HPDE6-E6E7 (cell line): ENCODE data around the gene RALGPS1.

Experiments
- DNase-seq: peaks from one replicate; pipeline ENCODE4 v3.0.0; 2011; ENCODE audit warnings: missing footprints; ENCODE audit errors: extremely low spot score

RALGPS1 gene

DNA sequence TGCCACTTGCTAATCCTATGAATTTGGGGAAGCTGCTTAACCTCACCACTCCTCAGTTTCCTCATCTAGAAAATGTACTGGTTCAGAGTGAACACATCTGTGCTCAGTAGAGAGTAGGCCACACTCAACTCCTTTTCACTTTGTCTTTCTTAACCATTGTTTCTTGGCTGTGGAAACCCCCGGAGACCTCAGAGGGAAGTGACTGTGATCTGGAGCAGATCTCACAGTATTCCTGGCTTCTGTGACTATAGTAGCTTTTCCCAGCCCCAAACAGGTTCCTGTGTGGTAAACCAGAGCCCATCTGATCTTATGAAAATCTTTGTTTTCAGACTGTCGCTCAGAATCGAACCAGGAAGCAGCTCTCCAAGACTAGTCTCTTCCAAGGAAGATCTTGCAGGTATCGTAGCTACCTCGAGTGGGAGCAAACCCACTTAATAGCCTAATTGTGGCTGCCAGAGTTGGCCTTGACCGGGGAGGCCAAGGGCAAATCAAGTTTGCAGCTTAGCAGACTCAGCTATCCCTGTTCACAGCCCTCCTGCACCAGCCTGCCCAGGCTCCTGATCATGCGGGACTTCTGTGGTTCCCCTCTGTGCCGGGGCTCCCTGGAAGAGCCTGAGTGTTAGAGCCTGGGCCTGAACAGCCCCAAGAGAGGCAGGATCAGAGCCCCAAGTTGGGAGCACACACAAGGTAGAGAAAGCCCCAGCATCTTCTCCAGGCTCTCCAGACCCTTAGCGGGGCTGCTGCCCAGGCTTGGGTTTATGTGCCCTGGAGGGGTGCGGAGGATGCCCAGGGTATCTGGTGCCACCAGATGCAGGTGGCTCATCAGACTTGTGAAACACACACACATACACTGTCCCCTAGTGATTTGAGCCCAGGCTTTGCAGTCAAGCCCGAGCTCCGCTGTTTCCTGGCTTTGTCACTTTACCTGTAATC, 260.1 kb downstream of the RALGPS1 start:
- no peak for DNase-seq

DNA sequence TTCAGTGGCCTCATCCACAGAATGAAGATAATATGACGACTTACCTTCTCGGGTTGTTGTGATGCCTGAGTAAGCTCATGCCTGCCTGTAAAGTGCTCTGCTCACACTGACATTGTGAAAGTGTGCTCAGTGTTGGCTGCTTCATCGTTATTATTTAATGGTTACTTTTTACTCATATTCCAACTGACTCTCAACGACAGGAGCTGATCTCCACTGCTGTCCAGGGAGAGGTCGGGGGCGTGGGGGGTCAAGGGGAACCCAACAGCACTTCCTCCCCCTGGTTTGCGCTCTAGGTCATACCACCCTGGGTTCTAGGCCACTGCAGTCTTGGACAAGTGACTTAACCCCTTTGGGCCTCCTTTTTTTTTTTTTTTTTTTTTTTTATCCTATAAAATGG, 260.7 kb downstream of the RALGPS1 start:
- no peak for DNase-seq

DNA sequence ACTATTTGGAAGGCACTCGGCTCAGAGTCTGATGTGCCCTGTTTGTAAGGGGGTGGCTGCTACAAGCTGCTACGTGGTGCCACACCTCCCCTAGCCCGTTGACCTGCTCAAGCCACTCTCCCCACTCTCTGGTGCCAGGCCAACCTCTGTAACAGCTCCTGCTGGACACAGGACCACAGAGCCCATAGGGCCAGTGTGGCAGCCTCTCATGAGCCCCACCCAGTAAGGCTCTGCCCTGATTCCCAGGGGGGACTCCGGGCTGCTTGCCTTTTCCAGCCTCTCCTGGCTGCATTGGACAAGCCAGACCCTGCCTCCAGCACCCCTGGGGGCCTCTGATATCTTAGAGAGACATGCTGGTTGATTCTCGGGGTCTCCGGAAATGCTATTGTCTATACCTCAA, 261.2 kb downstream of the RALGPS1 start:
- no peak for DNase-seq

DNA sequence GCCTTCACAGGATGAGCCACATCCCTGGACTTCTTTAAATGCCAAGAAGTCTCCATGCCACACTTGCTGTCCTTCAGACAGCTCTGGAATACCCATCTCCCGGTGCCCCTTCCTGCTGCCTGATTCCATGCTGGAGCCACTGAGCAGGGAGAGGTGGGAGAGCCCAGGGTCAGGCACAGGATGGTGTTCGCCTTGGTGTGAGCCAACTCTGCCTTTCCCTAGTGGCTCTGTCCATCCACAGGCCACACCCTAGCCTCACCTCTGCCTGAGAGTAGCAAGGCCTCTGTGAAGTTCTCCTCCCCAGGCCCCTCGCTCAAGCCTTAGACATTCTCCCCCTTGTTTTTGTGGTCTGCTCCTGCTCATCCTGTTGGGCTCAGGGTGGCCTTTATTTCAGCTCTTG, 262.0 kb downstream of the RALGPS1 start:
- DNase-seq: no peak

DNA sequence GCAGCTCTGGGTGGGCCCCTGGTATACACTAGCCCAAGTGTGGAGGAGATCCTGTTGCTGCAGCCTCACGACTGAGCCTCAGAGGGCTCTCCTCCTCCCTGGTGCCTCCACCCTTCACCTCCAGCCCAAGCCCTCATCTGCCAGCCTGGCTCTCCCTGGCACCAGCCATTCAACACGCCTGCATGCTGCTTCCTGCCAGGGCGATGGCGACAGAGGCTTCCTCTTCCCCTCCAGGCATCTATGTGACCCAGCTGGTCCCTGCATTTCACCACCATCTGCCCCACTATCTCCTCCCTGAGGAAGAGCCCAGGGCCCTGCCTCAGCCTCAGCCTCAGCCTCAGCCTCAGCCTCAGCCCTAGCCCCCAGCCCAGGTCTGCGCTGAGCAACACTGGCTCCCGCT, 262.6 kb downstream of the RALGPS1 start:
- no peak for DNase-seq

DNA sequence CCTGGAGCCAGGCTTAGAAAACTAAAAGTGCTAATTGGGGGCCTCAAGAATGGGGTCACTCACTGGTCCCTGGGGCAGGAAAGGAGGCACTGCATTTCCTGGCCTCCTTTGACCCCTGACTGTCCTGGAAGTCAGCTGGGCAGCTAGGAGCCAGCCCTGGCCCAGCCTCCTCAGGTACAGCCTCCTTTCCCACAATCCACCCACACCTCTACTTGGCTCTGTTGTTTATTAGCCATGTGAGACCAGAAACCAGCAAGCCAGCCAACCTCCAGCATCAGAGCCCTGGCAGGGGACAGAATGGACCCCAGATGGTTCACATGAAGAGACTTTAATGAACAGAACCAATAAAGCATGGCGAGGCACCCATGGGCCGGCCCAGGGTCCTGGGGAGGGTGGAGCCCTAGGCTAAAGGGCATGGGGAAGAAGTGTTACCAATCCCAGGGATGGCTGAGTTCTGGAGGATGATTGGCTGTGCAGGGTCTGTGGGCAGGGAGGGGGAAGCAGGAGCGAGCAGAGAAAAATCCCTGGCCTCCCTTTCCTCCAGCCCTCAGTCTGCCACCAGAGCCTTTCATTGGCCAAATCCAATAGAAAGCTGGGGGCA, 263.2 kb downstream of the RALGPS1 start:
- no peak for DNase-seq

DNA sequence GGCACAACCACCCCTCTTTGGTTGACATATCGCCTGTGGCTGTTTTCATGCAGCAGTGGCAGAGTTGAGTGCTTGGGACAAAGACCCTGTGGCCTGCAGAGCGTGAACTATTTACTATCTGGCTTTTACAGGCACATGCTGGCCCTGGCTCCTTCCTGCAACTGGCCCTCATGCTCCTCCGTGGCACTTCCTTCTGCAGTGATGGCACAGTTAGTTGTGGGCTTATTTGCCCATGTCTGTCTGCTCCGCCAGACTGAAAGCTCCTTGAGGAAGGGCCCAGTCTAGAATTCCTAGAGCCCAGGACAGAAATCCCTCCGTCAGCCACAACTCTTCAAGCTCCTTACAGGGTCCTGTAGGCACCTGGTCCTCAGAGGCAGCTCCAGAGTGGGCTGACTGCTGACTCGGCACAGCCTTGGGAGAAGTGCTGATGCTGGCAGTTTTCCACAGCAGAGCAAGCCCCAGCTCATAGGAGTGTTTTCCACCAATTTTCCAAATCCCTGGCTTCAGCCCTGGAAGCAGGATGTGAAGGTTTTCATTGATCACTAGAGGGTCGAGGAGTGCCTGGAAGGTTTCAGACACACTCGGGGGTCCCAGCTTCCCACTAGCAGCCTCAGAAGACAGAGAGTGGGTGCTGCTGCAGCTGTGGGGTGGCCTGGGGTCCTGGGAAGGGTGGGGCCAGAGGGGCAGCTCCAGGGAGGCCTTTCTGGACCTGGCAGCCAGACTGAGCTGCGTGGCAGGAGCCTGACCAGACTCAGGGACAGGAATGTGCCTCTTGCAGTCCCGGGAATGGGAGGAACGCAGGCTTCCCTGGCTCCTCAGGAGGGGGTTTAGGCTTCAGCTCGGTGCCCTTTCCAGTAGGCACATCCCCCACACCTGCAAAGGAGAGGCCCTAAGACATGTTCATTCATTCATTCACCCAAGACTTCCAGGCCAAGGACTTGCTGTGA, 264.4 kb downstream of the RALGPS1 start:
- no peak for DNase-seq

DNA sequence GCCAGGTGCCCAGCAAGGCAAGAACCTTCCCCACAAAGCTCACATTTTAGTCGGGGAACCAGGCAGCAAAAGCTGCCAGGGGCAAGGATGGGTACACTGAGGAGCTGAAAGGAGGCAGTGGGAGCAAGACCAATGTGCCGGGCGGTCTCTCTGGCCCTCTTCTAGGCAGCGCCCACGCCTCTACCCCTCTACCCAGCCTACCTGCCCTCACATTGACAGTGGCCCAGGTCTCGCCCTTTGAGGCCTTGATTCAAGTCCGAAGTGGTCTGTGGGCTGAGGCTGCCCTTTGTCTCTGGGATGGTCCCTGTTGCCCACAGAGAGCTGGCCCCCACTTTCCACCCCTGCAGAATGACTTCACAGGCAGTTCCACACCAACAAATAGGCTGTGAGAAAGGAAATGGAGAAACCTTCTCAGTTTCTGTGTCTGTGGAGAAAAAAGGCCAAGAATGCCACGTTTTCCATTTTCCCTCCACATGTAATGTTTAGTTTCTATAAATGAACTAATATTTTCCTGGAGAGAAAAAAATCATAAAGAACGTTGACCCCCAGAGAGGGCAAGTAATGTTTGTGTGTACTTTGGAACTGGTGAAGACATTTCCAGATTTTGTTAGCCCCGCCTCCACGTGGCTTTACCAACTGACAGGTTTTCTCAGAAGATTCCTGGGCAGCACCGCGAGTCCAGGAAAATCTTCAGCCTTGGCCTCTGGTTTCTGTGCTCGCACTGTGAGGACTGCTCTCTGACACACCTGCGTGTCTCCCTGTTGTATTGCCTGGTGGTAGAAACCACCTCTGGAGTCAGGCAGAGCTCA, 265.3 kb downstream of the RALGPS1 start:
- DNase-seq: no peak

DNA sequence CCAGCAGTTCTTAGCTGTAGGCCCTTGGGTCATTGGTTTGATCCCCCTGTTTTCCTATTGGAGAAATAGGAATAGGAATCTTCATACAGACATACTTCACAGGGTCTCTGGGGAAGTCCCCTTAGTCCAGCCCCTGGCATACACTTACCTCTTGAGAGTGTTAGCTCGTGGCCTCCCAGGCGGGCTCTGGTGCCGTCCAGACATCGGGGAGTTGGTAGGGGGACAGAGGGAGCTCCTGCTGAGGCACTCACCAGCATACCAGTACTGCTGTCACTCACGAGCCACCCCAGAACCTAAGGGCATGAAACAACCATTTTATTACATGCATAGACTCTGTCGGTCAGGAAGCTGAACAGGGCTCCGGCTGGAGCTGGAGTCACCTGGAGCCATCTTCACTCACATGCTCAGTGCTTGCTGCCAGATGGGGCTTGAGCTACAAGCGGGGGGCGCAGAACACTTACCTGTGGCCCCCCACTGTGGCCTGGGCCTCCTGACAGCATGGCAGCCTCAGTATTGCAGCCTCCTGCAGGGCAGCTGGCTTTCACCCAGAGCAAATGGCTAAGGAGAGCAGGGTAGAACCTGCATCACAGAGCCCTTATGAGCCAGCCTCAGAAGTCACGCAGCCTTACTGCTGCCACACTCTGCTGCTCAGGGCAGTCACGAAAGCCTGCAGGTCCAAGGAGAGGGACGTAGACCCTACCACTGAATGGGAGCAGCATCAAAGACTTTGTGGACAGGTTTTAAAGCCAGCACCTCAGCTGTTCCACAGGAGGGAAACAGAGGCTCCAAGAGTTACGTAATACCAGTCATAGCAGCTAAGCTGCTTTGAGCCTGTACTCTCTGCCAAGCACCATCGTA, 266.1 kb downstream of the RALGPS1 start:
- DNase-seq: no peak

DNA sequence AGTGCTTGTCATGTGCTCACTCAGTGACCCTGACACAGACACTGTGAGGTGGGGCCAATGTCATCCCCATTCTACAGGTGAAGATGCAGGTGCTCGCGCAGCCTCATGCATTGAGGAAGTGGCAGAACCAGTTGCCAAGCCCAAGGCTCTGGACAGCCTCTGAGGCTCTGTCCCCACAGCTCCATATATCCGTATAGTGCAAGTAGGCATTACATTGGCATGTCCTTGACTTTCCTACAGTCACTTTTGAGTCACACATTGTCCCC, 266.7 kb downstream of the RALGPS1 start:
- DNase-seq: no peak

DNA sequence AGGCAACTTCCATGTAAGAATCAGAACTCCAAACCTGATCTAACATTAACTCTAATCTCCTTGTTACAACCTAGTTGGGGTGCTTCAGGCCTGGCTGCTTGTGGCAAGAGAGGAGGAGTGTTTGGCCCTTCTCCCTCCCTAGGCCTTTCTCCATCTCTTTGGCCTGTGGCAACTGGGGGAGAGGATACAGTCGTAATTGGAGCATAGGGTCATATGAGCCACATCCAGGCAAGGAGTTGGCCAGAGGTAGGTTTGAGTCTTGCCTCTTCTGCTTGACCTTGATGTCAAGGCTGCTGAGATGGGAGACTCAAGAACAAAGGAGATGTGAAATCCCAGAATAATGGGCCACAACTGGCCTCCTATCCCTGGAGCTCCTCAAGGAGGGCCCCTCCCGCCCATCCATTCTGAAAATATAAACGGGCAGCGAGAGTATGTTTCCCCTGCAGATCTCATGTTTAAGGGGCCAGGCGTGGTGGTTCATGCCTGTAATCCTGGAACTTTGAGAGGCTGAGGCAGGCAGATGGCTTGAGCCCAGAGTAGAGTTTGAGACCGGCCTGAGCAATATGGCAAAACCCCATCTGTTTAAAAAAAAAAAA, 267.1 kb downstream of the RALGPS1 start:
- DNase-seq: no peak

DNA sequence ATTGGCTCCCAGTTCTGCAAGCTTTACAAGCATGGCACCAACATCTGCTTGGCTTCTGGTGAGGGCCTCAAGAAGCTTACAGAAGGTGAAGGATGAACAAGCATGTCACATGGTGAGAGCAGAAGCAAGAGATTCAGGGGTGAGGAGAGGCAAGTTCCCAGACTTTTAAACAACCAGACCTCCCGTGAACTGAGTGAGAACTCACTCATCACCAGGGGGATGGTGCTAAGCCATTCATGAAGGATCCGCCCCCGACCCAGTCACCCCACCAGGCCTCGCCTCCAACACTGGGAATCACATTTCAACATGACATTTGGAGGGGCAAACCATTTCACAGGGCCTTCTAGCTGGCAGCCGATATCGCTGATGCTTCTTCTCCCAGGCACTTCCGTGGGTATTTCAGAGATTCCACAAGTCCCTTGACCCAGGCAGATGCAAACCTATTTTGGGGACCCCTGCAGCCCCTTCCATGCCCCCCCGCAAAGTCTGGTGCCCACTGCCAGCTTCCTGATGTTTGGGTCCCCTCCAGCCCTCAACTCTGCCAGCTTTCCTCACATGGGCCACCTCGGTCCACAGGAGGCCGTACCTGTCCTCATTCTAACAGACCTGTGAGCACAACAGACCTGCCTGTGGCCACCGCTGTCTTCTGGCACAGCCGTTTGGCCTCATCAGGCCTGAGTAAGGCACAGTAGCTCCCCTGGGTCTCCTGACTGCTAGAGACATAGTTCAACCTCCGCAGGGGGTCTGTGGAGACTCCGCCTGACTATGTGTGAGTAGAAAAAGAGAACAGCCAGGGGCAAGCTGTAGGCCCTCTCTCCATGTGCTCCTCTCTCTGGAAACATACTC, 268.5 kb downstream of the RALGPS1 start:
- DNase-seq: no peak

DNA sequence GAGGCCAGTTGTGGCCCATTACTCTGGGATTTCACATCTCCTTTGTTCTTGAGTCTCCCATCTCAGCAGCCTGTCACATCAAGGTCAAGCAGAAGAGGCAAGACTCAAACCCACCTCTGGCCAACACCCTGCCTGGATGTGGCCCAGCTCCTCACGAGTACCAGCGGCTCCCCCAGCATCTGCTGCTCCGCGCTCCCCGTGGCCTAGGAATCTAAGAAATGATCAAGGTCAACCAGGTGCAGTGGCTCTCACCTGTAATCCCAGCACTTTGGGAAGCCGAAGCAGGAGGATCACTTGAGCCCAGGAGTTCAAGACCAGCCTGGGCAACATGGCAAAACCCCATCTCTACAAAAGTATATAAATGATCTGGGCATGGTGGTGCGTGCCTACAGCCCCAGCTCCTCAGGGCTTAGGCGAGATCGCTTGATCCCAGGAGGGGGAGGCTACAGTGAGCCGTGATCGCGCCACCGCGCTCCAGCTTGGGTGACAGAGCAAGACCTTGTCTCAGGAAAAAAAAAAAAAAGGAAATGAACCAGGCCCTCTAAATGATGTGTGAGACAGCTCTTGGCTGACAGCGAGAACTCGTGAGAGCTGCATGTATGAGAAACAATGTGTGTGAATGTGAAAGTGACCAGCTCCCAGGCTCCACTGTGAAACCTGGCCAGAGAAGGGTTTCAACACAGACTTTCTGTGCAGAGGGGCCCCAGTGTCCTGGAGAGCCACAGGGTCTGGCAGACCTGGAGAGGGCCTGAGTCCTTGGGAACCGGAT, 269.4 kb downstream of the RALGPS1 start:
- no peak for DNase-seq

DNA sequence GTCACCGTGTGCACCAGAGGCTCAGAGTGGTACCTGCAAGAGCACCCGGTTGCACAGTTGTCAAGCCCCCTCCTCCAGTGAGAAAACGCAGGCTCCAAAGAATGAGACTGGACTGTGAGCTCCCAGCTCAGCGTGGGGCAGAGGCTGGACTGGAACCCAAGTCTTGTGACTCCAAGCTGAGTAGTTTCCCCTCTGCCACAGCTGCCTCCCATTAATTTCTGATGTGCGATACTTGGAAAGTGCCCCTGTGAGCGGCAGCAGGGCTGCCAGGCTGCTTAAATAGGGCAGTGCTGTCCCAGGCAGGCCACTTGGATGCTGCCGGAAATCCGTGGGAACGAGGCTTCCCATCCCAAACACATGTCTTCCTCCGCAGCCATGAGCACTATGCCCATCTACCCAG, 270.1 kb downstream of the RALGPS1 start:
- DNase-seq: no peak

DNA sequence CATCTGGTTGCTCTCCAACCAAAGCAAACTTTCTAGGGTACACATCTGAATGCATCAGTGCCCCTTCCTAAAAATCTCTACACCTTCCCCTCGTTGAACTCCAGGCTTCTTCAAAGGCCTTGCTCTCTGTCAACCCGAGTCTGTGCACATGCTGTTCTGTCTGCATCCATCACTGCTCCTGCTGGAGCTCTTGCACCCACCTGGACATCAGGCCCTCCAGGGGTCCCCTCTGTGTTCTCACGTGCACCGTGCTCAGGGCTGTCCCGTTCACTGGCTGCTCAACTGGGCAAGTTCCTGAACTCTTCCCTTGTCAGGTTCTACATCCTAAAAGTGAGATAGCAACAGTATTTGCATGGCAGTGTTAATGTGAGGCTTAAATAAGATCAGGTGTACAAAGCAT, 270.6 kb downstream of the RALGPS1 start:
- DNase-seq: no peak

DNA sequence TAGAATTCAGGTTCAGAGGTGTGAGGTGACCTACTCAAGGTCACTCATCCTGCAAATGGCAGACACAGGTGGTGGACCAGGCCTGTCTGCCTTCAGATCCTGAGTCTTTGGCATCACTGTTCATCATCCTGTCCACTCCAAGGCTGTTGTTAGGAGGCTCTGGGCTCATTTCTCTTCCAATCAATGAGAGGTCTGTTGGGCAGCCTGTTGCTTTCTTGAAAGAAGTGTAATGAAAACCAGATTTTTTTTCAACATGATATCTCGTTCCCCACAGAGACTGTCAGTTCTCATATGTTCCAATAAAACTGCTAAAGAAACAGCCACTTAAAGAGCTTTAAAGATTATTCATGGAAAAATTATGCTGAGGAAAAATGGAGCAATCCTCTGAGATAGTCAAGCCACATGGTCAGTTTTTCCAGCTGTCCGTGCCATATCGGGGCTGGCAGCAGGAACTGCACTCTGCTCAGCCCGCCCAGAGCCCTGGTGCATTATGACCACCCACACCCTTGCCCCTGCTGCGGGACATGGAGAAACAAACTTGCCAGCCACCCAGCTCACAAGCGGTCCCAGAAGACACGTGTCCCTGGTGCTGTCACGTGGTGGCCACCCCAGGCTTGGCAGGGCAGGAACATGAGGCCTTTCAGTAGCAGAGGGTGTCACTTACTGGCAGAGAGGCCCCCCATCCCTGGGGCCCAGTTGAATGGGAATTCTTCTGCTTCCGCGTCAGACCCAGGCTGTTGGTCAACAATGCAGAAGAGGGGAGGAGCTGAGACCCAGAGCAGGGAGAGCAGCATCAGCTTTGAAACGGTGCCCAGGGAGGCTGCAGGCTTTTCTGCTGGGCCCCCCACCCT, 271.6 kb downstream of the RALGPS1 start:
- DNase-seq: no peak

DNA sequence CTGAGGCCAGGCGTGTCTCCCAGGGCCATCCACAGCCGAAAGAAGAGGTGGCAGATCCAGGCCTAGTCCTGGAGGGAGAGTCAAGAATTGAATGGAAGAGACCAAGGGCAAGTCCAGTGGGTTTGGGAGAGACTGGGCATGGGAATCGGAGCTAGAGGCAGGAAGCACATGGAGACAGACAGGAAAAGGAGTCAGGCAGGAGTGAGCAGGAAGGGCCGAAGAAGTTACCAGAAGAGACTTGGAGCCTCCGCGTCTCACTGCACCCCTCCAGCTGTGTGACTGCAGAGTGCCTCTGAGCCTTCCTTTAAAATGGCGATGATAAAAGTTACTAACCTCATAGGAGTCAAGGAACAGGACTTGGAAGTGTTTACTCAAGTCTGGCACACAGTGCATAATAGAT, 272.2 kb downstream of the RALGPS1 start:
- no peak for DNase-seq
